NCI-H2107 treated with DMSO at 0.1 percent for 48 hours (cell line): Measurements from ENCODE around the gene KDR.

Experiments used
- DNase-seq: peaks from one replicate; lab custom pipeline; 2025; ENCODE audit not compliant: unreplicated experiment; lab: John Stamatoyannopoulos, UW

The KDR gene

DNA sequence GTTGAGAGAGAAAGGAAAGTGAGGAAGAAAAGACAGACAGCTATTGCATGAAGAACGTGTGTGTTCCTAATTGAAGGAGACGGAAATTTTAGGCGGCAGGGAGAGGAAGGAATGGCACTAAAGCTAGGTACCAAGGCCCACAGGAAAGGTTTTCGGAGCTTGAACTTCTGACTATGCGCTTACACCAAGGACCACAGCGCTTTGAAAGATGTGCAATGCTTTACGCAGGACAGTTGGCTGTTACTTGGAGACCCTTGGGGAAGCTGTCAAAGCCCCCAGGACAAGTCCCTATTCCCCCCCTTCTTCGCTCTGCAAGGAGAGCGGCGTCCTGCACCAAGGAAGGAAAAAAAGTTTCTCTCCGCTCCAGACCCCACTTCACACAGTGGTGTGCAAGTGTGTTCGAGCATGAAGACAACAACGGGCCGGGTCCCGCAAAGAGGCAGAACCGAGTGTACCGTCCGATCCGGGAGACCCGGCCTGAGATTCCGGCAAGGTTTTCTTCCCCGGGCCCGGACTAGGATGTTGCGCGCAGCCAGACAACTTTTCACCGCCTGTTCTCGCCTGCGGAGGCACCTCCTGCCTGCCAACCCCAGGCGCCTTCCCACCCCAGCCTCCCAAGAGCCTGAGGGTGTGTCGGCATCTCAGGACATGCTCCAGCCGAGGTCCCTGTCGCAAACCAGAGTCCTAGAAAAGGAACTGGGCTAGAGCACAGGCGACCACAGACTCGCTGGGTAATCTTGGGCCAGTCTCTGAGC, 896 bp downstream of the KDR start:
- no peak for DNase-seq

- no peak for DNase-seq
These were observed 1.6 kb downstream of the KDR start for GRCh38 chr4:55123791-55124190.

DNA sequence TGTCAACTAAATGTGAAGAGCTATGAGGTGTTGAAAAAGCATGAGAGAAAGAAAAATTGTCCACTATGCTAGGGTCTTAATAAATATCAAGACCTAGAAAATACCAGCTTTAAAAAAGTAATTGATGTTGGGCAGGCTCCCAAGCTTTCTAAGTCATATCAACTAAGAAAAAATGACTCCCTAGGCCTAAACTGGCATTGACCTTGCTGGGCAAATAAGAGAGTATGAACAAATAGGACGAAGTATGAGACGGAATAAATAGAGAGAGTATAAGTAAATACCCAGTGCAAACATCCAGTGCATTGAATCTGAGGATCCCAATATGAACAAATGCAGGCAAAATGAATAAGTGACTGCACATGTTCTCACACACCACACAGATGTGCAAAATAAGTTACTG, 3.2 kb downstream of the KDR start:
- DNase-seq = no peak

DNA sequence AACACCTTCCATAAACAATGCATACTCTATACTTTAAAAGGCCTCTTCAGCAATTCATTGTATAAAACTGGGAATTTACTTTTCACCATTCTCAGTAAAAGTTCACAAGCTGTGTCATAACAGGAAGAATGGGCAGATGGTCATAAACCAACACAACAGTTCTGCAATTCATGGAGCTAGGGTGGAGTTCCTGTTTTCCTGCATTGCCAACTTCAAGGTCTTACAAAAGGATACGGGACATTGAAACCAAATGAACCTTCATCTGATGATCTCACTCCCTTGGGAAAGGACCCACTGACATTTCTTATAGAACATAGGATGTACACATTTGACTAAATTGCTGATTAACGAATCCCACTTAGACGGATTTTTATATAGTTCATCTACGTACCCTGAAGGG, 4.1 kb downstream of the KDR start:
- DNase-seq = no peak

DNA sequence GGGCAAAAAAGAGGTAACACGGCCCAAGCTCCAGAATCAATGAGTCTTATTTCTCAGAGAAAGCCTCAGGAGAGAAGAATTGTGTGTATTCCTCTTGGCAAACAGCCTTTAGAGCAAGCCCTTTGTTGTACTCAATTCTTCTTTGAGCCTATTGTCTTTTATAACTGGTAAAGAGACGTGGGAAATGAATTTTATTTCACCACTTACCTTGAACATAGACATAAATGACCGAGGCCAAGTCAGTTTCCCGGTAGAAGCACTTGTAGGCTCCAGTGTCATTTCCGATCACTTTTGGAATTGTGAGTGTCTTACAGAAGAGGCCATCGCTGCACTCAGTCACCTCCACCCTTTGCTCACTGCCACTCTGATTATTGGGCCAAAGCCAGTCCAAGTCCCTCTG, 7.0 kb downstream of the KDR start:
- DNase-seq = no peak

GRCh38 chr4:55117511-55117910, 7.9 kb downstream of the KDR start:
- no peak for DNase-seq

DNA sequence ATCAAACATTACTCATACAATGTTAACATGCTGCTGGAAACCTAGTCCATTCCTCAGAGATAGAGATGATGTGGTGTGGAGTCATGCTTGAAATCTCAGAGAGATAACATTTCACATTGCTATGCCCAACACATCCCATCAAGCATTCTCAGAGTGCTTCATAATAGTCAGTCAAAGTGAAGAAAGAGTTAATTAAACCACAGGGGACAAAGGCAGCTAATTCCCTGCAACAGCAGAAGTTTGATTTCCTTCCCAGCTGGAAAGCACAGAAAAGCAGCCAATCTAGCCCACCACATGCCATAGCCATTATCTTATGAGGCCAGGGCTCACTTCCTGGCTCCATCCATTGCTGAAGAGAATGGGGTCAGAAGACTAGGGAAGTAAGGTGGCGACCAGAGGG, 8.9 kb downstream of the KDR start:
- DNase-seq = no peak

- no peak for DNase-seq
These were observed 13.8 kb downstream of the KDR start for GRCh38 chr4:55111601-55112000.

DNA sequence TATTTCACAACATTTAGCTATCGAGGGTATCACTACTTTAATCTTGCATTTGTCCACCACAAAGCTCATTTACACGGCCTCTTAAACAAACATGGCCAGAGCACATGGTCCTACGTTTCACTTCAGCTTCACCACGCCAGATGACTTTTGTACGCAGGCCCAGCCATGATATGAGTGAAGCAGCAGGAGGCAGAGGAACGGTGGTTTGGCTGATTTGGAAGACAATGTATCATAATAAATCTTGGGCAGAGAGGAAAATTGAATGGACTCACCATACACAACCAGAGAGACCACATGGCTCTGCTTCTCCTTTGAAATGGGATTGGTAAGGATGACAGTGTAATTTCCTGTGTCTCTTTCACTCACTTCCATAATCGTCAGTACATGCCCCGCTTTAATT, 15.3 kb downstream of the KDR start:
- no peak for DNase-seq

DNA sequence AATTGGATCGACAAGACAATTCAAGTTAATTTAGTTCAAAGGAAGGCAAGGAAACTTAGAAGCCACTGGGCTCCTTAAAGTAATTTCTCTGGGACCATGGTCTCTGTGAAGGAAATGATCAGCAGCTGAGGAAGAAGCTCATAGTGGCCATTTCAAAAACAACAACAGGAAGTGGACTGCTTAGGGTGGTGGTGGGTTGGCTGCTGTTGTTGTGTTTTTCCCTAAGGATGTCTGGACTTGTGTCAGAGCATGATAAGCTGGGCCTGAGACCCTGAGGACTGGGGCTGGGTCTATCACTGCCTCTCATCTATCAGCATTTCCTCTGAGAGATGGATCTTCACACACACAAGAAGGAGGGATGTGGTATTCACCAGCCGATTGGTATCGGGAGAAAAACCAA, 18.3 kb downstream of the KDR start:
- no peak for DNase-seq

- no peak for DNase-seq
These were observed 22.2 kb downstream of the KDR start for GRCh38 chr4:55103224-55103623.

DNA sequence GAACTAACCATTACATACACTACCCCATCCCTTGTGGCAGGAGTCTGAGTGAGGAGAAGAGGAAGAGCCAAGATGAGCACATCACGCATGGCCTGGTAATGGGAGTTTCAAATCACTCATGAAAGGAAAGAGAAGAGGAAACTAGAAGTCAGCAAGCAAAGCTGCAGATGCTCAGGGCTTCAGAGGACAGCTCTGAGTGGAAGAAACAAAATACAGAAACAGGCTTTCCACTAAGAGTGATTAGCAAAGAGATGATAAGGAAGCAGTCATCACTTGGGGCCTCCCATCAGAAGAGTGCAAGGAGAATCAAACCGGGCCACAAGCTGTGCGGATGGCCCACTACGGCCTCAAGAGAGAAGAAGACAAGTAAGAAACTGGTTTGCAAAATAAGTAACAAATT, 25.6 kb downstream of the KDR start:
- no peak for DNase-seq

DNA sequence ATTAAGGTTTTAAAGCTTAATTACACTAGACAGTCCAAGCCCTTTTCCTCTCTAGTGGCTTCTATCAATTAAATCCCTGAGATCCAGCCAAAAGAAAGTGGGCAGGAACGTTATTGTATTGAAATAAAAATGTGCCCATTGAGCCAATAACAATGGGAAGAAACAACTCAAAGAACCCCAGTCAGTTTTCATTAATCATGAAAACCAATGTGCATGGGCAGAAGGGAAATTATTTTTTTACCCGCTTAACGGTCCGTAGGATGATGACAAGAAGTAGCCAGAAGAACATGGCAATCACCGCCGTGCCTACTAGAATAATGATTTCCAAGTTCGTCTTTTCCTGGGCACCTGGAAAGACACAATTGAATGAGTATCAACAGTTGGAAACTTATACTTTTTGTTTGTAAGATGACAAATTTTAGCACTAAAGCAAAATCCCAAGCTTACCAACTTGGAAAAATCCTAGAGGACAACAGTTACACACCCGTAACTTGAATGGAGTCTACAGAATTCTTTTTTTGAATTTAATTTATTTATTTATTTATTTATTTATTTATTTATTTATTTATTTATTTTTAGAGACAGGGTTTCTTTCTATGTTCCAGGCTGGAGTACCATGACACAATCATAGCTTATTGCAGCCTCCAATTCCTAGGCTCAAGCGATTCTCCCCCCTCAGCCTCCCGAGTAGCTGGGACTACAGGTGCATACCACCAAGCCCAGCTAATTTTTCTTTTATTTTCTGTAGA, 26.8 kb downstream of the KDR start:
- no peak for DNase-seq

DNA sequence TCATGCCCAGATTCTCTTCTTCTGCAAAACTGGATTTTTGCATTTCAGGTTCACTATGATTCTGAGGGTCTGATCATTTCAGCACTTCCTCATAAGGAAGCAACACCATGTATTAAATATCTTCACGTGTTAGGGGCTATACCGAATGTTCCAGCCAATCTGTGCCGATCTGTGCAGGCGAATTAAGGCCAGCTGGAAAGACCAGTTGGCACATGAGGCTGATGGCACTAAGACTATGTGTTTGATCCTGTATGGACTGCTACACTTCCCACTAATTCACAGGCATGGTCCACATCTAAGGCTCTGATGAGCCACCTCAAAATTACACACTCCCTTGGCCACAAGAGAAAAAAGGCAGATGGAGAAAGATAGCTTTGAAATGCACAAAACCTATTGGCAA, 28.8 kb downstream of the KDR start:
- no peak for DNase-seq

DNA sequence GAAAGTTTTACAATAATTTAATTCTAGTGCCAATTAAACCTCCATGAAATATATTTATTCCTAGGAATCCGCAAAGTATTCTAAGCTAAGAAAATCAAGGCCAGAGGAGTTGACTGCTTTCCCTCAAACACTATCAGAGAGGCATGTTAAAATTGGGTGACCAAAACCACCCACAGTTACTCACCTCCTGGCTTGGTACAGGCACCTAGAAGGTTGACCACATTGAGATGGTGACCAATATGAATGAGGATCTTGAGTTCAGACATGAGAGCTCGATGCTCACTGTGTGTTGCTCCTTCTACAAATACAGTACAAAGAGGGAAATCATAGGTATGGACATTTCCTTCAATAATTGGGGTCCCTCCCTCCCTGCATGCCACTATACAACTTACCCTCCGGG, 29.4 kb downstream of the KDR start:
- no peak for DNase-seq

- no peak for DNase-seq
These were observed 32.9 kb downstream of the KDR start for GRCh38 chr4:55092504-55092903.

GRCh38 chr4:55089916-55090315, 35.5 kb downstream of the KDR start:
- no peak for DNase-seq

DNA sequence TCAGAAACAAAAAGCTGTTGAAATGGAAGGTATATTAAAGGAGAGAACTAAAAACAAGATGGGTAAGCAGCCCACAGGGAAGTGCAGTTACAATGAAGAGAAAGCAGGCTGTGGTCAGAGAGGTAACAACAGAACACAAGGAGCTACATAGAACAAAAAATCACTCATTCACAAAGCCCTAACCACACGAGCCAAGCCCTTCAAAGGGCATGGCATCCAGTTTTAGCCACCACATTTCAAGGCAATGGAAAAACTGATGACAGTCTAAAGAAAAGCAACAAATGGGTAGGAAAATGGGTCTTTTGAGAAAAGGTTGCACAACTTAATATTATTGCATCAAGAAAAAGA, 37.5 kb downstream of the KDR start:
- DNase-seq = peak; percentile 2

GRCh38 chr4:55087009-55087912, 38.1 kb downstream of the KDR start:
- DNase-seq = no peak

DNA sequence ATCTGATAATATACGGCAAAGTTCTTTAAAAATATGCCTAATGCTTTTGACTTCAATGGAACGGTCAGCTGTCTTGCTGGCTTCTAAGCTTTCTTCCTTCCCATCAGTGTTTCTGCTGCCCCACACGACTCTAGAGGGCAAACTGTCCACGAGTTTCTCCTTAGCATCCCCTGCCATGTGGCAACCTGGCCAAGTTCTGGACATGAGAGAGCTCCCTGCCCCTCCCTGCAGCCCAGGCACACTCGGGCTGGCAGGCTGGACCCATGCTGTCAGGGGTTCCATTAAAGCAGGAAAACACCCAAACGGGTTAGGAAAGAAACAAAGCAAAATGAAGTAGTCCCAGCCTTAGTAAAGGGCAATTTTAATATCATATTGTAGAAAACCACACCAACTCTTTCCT, 38.8 kb downstream of the KDR start:
- no peak for DNase-seq

GRCh38 chr4:55083735-55084134, 41.7 kb downstream of the KDR start:
- no peak for DNase-seq

DNA sequence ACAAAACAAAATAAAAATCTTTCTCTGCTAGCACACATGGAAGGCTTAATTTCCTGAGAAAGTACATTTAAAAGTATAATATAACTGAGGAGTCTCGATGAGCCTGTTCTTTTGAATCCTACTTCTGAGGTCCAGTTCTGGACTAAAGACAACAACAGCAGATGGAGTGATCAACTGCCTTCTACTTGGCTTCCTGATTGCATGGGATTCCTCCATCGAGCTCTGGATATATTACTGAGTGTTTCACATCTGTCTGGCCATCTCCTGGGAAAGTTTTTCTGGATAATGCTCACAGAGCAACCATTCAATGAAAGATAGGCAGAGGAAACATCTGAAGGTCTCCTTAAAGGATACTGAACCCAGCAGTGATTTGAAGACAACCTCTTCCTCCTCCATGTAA, 42.6 kb downstream of the KDR start:
- no peak for DNase-seq
